ENCODE data around the gene HS3ST3A1. TPM values are rescaled to one million over a fixed set of nuclear protein-coding genes. Genes with fewer than 3 reads are reported as not detected.

Gene HS3ST3A1
- 8.8 to 10.2 TPM (median 10.2 TPM) in 3 replicates for total RNA-seq

DNA sequence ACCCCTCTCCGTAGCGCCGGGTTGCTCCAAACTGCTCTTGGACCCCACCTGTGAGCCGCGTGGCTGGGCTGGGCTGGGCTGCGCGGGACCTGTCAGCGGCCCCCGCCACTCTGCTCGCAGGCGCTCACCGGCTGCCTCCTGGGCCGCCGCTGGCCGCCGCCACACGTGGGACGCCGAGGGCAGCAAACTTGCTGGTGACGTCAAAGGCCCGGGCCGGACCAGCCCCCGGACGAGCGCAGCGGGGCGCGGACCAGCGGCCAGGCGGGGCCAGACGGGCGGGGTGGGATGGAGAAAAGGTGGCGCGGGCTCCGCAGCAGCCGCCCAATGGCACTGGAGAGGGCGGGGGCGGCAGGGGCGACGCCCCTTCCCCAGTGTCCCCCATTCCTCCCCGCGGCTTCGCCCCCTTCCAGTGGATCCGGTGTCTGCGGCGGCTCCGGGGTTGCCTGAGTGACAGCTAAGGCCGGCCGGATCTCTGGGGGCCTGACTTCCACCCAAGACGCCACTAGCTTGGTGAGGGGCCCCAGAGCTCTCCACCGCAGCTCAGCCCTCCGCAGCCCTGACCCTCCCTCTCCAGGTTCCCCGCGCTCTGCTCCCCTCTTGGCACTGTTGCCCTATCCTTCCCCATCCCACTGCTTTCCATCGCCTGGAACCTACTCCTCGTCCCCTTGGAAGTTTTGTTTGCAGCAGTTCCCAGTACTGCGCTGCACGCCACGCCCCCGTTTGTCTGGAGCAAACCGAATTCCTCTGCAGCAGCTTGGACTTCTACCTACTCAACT lies at the start of gene HS3ST3A1:
Gene HS3ST3A1 (minus strand): TSS at position 154 of the 776 bp plus-strand sequence. CDS start 800 bp downstream, outside the sequence.
- peaks cover 51% of the 10 kb centered on the region for H3K27me3 Mint-ChIP-seq (ENCODE audit: low read depth)
- TF ChIP-seq, protein P1, sequence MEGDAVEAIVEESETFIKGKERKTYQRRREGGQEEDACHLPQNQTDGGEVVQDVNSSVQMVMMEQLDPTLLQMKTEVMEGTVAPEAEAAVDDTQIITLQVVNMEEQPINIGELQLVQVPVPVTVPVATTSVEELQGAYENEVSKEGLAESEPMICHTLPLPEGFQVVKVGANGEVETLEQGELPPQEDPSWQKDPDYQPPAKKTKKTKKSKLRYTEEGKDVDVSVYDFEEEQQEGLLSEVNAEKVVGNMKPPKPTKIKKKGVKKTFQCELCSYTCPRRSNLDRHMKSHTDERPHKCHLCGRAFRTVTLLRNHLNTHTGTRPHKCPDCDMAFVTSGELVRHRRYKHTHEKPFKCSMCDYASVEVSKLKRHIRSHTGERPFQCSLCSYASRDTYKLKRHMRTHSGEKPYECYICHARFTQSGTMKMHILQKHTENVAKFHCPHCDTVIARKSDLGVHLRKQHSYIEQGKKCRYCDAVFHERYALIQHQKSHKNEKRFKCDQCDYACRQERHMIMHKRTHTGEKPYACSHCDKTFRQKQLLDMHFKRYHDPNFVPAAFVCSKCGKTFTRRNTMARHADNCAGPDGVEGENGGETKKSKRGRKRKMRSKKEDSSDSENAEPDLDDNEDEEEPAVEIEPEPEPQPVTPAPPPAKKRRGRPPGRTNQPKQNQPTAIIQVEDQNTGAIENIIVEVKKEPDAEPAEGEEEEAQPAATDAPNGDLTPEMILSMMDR (IDR thresholded peaks at IDR 0.05; ENCODE audit: unreplicated experiment), result no peak
- H3K9me3 Mint-ChIP-seq, result no peaks in the 10 kb centered on the region
- no peaks in the 10 kb centered on the region for H3K36me3 Mint-ChIP-seq
- H3K4me3 Mint-ChIP-seq, result peak within 1 kb of the TSS; percentile 94
- H3K4me1 Mint-ChIP-seq, result peaks cover 33% of the 10 kb centered on the region
- DNase-seq (ENCODE audit: low spot score in 2 of 2, unreplicated experiment in 2 of 2), result peak; percentile 48 to 74
- H3K27ac Mint-ChIP-seq, result peak within 1 kb of the TSS; percentile 94

- no peak for DNase-seq (ENCODE audit: low spot score in 2 of 2, unreplicated experiment in 2 of 2)
- TF ChIP-seq, protein P1 (IDR thresholded peaks at IDR 0.05; ENCODE audit: unreplicated experiment), result no peak
- peaks cover 9% of the 10 kb centered on the region for H3K4me1 Mint-ChIP-seq
- H3K27ac Mint-ChIP-seq, result no peak overlapping the region
- H3K27me3 Mint-ChIP-seq (ENCODE audit: low read depth), result peaks cover 11% of the 10 kb centered on the region
- H3K4me3 Mint-ChIP-seq, result no peak overlapping the region
- H3K36me3 Mint-ChIP-seq, result no peaks in the 10 kb centered on the region
- no peaks in the 10 kb centered on the region for H3K9me3 Mint-ChIP-seq
Measured at GRCh38 chr17:13650096-13650675, 48.5 kb upstream of the HS3ST3A1 start.

DNA sequence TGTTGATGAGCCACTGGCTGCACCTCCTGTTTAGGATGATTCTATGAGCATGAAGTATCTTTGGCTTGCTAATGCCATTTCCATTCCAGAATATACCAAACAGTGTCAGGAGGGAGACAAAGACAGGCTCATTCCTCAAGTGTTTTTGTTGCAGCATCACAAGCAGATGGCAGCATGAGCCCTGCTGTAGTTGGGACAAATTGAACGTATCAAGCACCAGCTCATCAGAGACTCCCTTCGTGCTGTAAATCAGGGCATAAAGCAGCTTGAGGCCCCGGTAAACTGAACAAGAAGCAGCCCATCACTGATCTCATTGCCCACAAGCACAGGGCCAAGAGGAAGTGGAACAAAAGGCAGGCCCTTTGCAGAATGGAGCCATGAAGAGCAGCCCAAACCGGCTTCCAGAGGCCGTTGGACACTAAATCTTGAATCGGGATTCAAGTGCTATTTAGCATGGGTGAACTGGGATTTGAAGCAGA lies 45.9 kb upstream of the HS3ST3A1 start:
- Mint-ChIP-seq H3K27ac (no peak overlapping the region), H3K27me3 (ENCODE audit: low read depth) (peaks cover 11% of the 10 kb centered on the region), H3K36me3 (no peaks in the 10 kb centered on the region), H3K9me3 (no peaks in the 10 kb centered on the region), H3K4me1 (peaks cover 3% of the 10 kb centered on the region), H3K4me3 (no peak overlapping the region)
- TF ChIP-seq, protein P1 (IDR thresholded peaks at IDR 0.05; ENCODE audit: unreplicated experiment), result no peak
- DNase-seq (ENCODE audit: low spot score in 2 of 2, unreplicated experiment in 2 of 2), result no peak

DNA sequence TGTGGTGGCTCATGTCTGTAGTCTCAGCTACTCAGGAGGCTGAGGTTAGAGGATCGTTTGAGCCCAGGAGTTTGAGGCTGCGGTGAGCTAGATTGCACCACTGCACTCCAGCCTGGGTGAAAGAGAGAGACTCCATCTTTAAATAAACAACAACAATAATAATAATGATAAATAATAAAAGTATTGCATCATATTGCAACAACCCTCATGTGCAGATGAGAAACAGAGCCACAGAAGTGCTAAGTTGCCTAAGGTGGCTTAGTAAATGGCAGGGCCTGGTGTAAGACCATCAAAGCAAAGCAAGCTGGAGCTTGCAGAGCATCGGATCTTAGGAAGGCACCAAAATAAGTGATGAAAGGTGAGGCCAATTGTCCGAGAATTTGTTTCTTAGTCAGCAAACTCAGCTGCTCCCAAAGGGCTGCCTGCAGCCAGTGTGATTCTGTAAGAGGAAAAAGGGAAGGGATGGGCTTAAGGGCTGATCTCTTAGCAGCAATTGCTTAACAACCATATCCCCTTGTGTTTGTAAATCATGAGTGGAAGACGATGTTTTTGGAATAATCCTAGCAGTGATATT lies 45.3 kb upstream of the HS3ST3A1 start:
- TF ChIP-seq, protein P1 (IDR thresholded peaks at IDR 0.05; ENCODE audit: unreplicated experiment), result no peak
- no peak for DNase-seq (ENCODE audit: low spot score in 2 of 2, unreplicated experiment in 2 of 2)
- Mint-ChIP-seq H3K4me3 (no peak overlapping the region), H3K9me3 (no peaks in the 10 kb centered on the region), H3K36me3 (no peaks in the 10 kb centered on the region), H3K4me1 (peaks cover 3% of the 10 kb centered on the region), H3K27me3 (ENCODE audit: low read depth) (peaks cover 11% of the 10 kb centered on the region), H3K27ac (no peak overlapping the region)

GRCh38 chr17:13646411-13646810 lies 44.7 kb upstream of the HS3ST3A1 start:
- DNase-seq (ENCODE audit: low spot score in 2 of 2, unreplicated experiment in 2 of 2), result no peak
- H3K9me3 Mint-ChIP-seq, result no peaks in the 10 kb centered on the region

More at GRCh38 chr17:13646411-13646810, 44.7 kb upstream of the HS3ST3A1 start:
- peaks cover 11% of the 10 kb centered on the region for H3K27me3 Mint-ChIP-seq (ENCODE audit: low read depth)
- TF ChIP-seq, protein P1 (IDR thresholded peaks at IDR 0.05; ENCODE audit: unreplicated experiment), result no peak
- H3K36me3 Mint-ChIP-seq, result no peaks in the 10 kb centered on the region
- peaks cover 3% of the 10 kb centered on the region for H3K4me1 Mint-ChIP-seq
- H3K27ac Mint-ChIP-seq, result no peak overlapping the region
- no peak overlapping the region for H3K4me3 Mint-ChIP-seq

All from mesothelial cell of epicardium (in vitro differentiated cells).